Posterior cingulate gyrus (tissue), 11 donors: ENCODE results near the gene D2HGDH.
"Not testable (repeated sequence)": the region's sequence is repeated elsewhere in the genome, so short reads cannot be mapped to it uniquely, and the experiment has no call there.

Experiments used
- DNase-seq, 10 donors: peaks; one replicate each; pipeline versions ENCODE4 v3.0.0 to v3.0.0-alpha.2; 2020 to 2021; ENCODE audit warnings: mixed read lengths in 3 of 10
- intact Hi-C: fragments of 100-400 bp; cut with DNase I; formaldehyde crosslinking; loops from one replicate; pipeline ENCODE4 v1.15.1; 2023

Gene D2HGDH

GRCh38 chr2:241813644-241814392, 79.4 kb downstream of the D2HGDH start:
- intact Hi-C loops: no loop called here
- DNase-seq: peak in 2 of 10 donors; percentile 66 to 68

GRCh38 chr2:241814393-241814642, 79.9 kb downstream of the D2HGDH start:
- DNase-seq: no peak
- intact Hi-C loops: no loop called here

GRCh38 chr2:241814643-241815476, 80.4 kb downstream of the D2HGDH start:
- intact Hi-C loops: no loop called here
- peak in 3 of 10 donors; percentile 59 to 73 (median 73) for DNase-seq

- DNase-seq: peak in 3 of 10 donors; percentile 69 to 77 (median 76)
- intact Hi-C loops: no loop called here
Observed at GRCh38 chr2:241815477-241816430, 81.3 kb downstream of the D2HGDH start.

GRCh38 chr2:241816431-241817121, 82.1 kb downstream of the D2HGDH start:
- intact Hi-C loops: no loop called here
- DNase-seq: peak in 1 of 10 donors; percentile 67

GRCh38 chr2:241817126-241817820, 82.8 kb downstream of the D2HGDH start:
- DNase-seq: peak in 1 of 10 donors; percentile 77

GRCh38 chr2:241817821-241818215, 83.4 kb downstream of the D2HGDH start:
- DNase-seq, intact Hi-C loops: not testable (repeated sequence)

More at GRCh38 chr2:241817126-241817820, 82.8 kb downstream of the D2HGDH start:
- intact Hi-C loops: no loop called here
